ENCODE data around the gene MBD6. TPM values are rescaled to one million over a fixed set of nuclear protein-coding genes. Genes with fewer than 3 reads are reported as not detected.

The MBD6 gene
- total and polyA plus RNA-seq, 2 of the 8 experiments (the other 6 are each of a cell fraction or from before 2014, with no cell fraction given), result 3.9 to 32.3 TPM

GRCh38 chr12:57535764-57536596 lies 13.4 kb downstream of the MBD6 start (continued):
- TF ChIP-seq RBBP5 (IDR thresholded peaks at IDR 0.05; ENCODE audit: borderline replicate concordance, low read depth, low read length) (no peak), USF2 (IDR thresholded peaks at IDR 0.05; ENCODE audit: low read length) (no peak), BRCA1 (IDR thresholded peaks at IDR 0.05; ENCODE audit: low read depth, low read length) (no peak), RNF2 (IDR thresholded peaks at IDR 0.05; ENCODE audit: borderline replicate concordance, low read depth, low read length, missing control alignments, poor library complexity, severe bottlenecking) (no peak), CREB1 (IDR thresholded peaks at IDR 0.05) (no peak), CEBPB (IDR thresholded peaks at IDR 0.05; ENCODE audit: low read depth, low read length) (no peak), KDM1A (IDR thresholded peaks at IDR 0.05; ENCODE audit: borderline replicate concordance, low read length) (no peak), SP4 (IDR thresholded peaks at IDR 0.05; ENCODE audit: low read length) (no peak), KDM5A (IDR thresholded peaks at IDR 0.05; ENCODE audit: low read length) (no peak), EGR1 (IDR thresholded peaks at IDR 0.05; ENCODE audit: borderline replicate concordance, low read depth, low read length) (no peak), TBP (IDR thresholded peaks at IDR 0.05; ENCODE audit: low read depth, low read length) (no peak)

Data from H1 (cell line).